ENCODE results near the gene MPC1.

- TF ChIP-seq POLR2A (IDR thresholded peaks at IDR 0.05) (peak in 1 of 2 donors; percentile 91), CTCF (IDR thresholded peaks at IDR 0.05) (peak in 1 of 12 donors; percentile 5)
These were observed at the start of gene MPC1 for GRCh38 chr6:166382933-166383801.

Measured in heart left ventricle (tissue), 13 donors.